ENCODE measurements around the gene GSX1. TPM values are rescaled to one million over a fixed set of nuclear protein-coding genes. Genes with fewer than 3 reads are reported as not detected.

Gene GSX1
- total and polyA plus RNA-seq, 4 donors = not detected

- TF ChIP-seq CTCF (IDR thresholded peaks at IDR 0.05; ENCODE audit: low read depth, low read length, missing input control) (peak; percentile 93), HNF4A (conservative IDR thresholded peaks at IDR 0.05) (peak in 1 of 2 donors; percentile 16), TAF1 (conservative IDR thresholded peaks at IDR 0.05) (no peak), RAD21 (IDR thresholded peaks at IDR 0.05) (peak; percentile 87 to 88)
- Histone ChIP-seq H3K9me3 (ENCODE audit: control insufficient read depth in 4 of 4, low read length in 3 of 4) (no peaks in the 10 kb centered on the region), H3K36me3 (ENCODE audit: control insufficient read depth in 4 of 4, insufficient read depth in 3 of 4, low read depth in 1 of 4, low read length in 3 of 4) (no peaks in the 10 kb centered on the region), H3K4me3 (ENCODE audit: low read depth in 1 of 3, low read length in 3 of 3) (peak overlapping the region in 2 of 3 donors; percentile 21 to 24), H3K27me3 (ENCODE audit: control insufficient read depth in 4 of 4, insufficient read depth in 4 of 4, low read length in 3 of 4) (peaks cover 0 to 8% (median 2%) of the 10 kb centered on the region in 4 donors), H3K9ac (ENCODE audit: low read depth in 1 of 2, low read length in 2 of 2) (no peak overlapping the region), H3K4me1 (ENCODE audit: control insufficient read depth in 4 of 4, insufficient read depth in 4 of 4, low read length in 3 of 4) (peaks cover 0 to 14% (median 8%) of the 10 kb centered on the region in 4 donors), H3K27ac (ENCODE audit: low read depth in 1 of 2, low read length in 2 of 2) (no peak overlapping the region)
- peak; percentile 82 for DNase-seq (ENCODE audit: low spot score)
- WGBS = 10% methylated on average over 30 of the region's 30 CpGs
Observed at GRCh38 chr13:27826379-27827353, 34.4 kb downstream of the GSX1 start.

- H3K9ac ChIP-seq (ENCODE audit: low read depth in 1 of 2, low read length in 2 of 2) = no peak overlapping the region
- peaks cover 0 to 7% (median 0%) of the 10 kb centered on the region in 4 donors for H3K27me3 ChIP-seq (ENCODE audit: control insufficient read depth in 4 of 4, insufficient read depth in 4 of 4, low read length in 3 of 4)
- H3K4me1 ChIP-seq (ENCODE audit: control insufficient read depth in 4 of 4, insufficient read depth in 4 of 4, low read length in 3 of 4) = peaks cover 0 to 14% (median 8%) of the 10 kb centered on the region in 4 donors
- H3K4me3 ChIP-seq (ENCODE audit: low read depth in 1 of 3, low read length in 3 of 3) = no peak overlapping the region
- H3K27ac ChIP-seq (ENCODE audit: low read depth in 1 of 2, low read length in 2 of 2) = no peak overlapping the region
- no peak for TF ChIP-seq SP1 (IDR thresholded peaks at IDR 0.05)
- no peak for TF ChIP-seq RAD21 (IDR thresholded peaks at IDR 0.05)
- no peak for TF ChIP-seq REST (IDR thresholded peaks at IDR 0.05)
- TF ChIP-seq YY1 (IDR thresholded peaks at IDR 0.05) = no peak
- no peak for TF ChIP-seq GABPA (IDR thresholded peaks at IDR 0.05 in 1 of 2, conservative IDR thresholded peaks at IDR 0.05 in 1 of 2)
- TF ChIP-seq MAX (IDR thresholded peaks at IDR 0.05) = no peak
- H3K9me3 ChIP-seq (ENCODE audit: control insufficient read depth in 4 of 4, low read length in 3 of 4) = no peaks in the 10 kb centered on the region
- H3K36me3 ChIP-seq (ENCODE audit: control insufficient read depth in 4 of 4, insufficient read depth in 3 of 4, low read depth in 1 of 4, low read length in 3 of 4) = no peaks in the 10 kb centered on the region
- DNase-seq (ENCODE audit: low spot score) = no peak
- 82% methylated on average over 4 of the region's 4 CpGs for WGBS
Observed at GRCh38 chr13:27827646-27828045, 35.4 kb downstream of the GSX1 start.

- Histone ChIP-seq H3K27me3 (ENCODE audit: control insufficient read depth in 4 of 4, insufficient read depth in 4 of 4, low read length in 3 of 4) (peaks cover 0 to 7% (median 0%) of the 10 kb centered on the region in 4 donors), H3K4me3 (ENCODE audit: low read depth in 1 of 3, low read length in 3 of 3) (peak overlapping the region in 1 of 3 donors; percentile 39), H3K9ac (ENCODE audit: low read depth in 1 of 2, low read length in 2 of 2) (no peak overlapping the region), H3K9me3 (ENCODE audit: control insufficient read depth in 4 of 4, low read length in 3 of 4) (no peaks in the 10 kb centered on the region), H3K27ac (ENCODE audit: low read depth in 1 of 2, low read length in 2 of 2) (no peak overlapping the region), H3K4me1 (ENCODE audit: control insufficient read depth in 4 of 4, insufficient read depth in 4 of 4, low read length in 3 of 4) (peaks cover 0 to 14% (median 8%) of the 10 kb centered on the region in 4 donors), H3K36me3 (ENCODE audit: control insufficient read depth in 4 of 4, insufficient read depth in 3 of 4, low read depth in 1 of 4, low read length in 3 of 4) (no peaks in the 10 kb centered on the region)
- 3% methylated on average over 25 of the region's 25 CpGs for WGBS
- no peak for TF ChIP-seq RXRA (IDR thresholded peaks at IDR 0.05)
- TF ChIP-seq SP1 (IDR thresholded peaks at IDR 0.05) = no peak
- peak; percentile 83 for TF ChIP-seq CTCF (IDR thresholded peaks at IDR 0.05; ENCODE audit: low read depth, low read length, missing input control)
- peak; percentile 80 to 88 for TF ChIP-seq RAD21 (IDR thresholded peaks at IDR 0.05)
- TF ChIP-seq ATF3 (IDR thresholded peaks at IDR 0.05) = no peak
- peak in 1 of 2 donors; percentile 30 for TF ChIP-seq HNF4A (conservative IDR thresholded peaks at IDR 0.05)
- TF ChIP-seq YY1 (IDR thresholded peaks at IDR 0.05) = no peak
- no peak for TF ChIP-seq EGR1 (IDR thresholded peaks at IDR 0.05; ENCODE audit: low read depth in 2 of 2)
- TF ChIP-seq GABPA (IDR thresholded peaks at IDR 0.05 in 1 of 2, conservative IDR thresholded peaks at IDR 0.05 in 1 of 2) = no peak
- DNase-seq (ENCODE audit: low spot score) = peak; percentile 78
Observed at GRCh38 chr13:27830010-27830409, 37.7 kb downstream of the GSX1 start.

All from liver (tissue), 9 donors.